H1 (cell line): ENCODE data around the gene RARA. TPM values are rescaled to one million over a fixed set of nuclear protein-coding genes. Genes with fewer than 3 reads are reported as not detected.

ENCODE experiments used
- CTCF ChIA-PET: fragments of 300-600 bp; sonication (Branson Sonifier 250); formaldehyde crosslinking; loops from one replicate; lab custom pipeline; 2021; ENCODE audit not compliant: partially characterized antibody; lab: Charles Lee
- POLR2A ChIA-PET: fragments of 300-600 bp; sonication (Branson Sonifier 250); formaldehyde crosslinking; loops from one replicate; lab custom pipeline; 2021; ENCODE audit warnings: inconsistent platforms; ENCODE audit not compliant: partially characterized antibody; lab: Charles Lee
- DNase-seq, 2 experiments: peaks; one replicate each; pipeline versions ENCODE4 v3.0.0 to v3.0.0-alpha.2; 2010 to 2022; ENCODE audit warnings: low spot score in 2 of 2, low read depth in 1 of 2, mixed read lengths in 1 of 2
- FAIRE-seq: peaks from 2 replicates; lab custom pipeline; 2011; peaks lifted over from hg19 to GRCh38; lab: Jason Lieb, UNC
- H2AFZ ChIP-seq: 2 replicates; pipeline ENCODE4 v1.8.1; 2012; ENCODE audit warnings: low read length, inconsistent platforms
- H2AK5ac ChIP-seq: 2 replicates; pipeline ENCODE4 v1.6.1; 2013; ENCODE audit warnings: low read depth, low read length
- H2BK120ac ChIP-seq: replicated peaks from 2 replicates; pipeline ENCODE3; 2013; ENCODE audit warnings: low read depth, low read length, inconsistent platforms
- H2BK12ac ChIP-seq: 2 replicates; pipeline ENCODE4 v1.6.1; 2013; ENCODE audit warnings: low read depth, low read length
- H2BK15ac ChIP-seq: 2 replicates; pipeline ENCODE4 v1.6.1; 2013; ENCODE audit warnings: low read length
- H2BK20ac ChIP-seq: 2 replicates; pipeline ENCODE4 v1.6.1; 2013; ENCODE audit warnings: low read length
- H2BK5ac ChIP-seq: 2 replicates; pipeline ENCODE4 v1.6.1; 2013; ENCODE audit warnings: low read depth, low read length
- H3K14ac ChIP-seq: 2 replicates; pipeline ENCODE4 v1.6.1; 2013; ENCODE audit warnings: inconsistent platforms; ENCODE audit not compliant: insufficient read length
- H3K18ac ChIP-seq: 2 replicates; pipeline ENCODE4 v1.6.1; 2013; ENCODE audit warnings: low read length; ENCODE audit errors: extremely low read depth
- H3K23ac ChIP-seq: 2 replicates; pipeline ENCODE4 v1.6.1; 2013; ENCODE audit warnings: inconsistent platforms; ENCODE audit not compliant: insufficient read length
- H3K23me2 ChIP-seq: 2 replicates; pipeline ENCODE4 v1.6.1; 2013; ENCODE audit warnings: low read depth, low read length
- H3K27ac ChIP-seq: 2 replicates; pipeline ENCODE4 v1.6.1; 2011; ENCODE audit warnings: low read depth, low read length, inconsistent platforms
- H3K27me3 ChIP-seq, 4 experiments: replicated peaks in 1 of 4; 1 replicate in 1 of 4; 2 replicates in 3 of 4; pipeline versions ENCODE4 v1.6.1 to v1.8.1; 2011 to 2013; ENCODE audit warnings: low read length in 3 of 4, mild to moderate bottlenecking in 3 of 4, inconsistent platforms in 2 of 4, mixed read lengths in 2 of 4, moderate library complexity in 1 of 4; ENCODE audit not compliant: control insufficient read depth in 3 of 4, insufficient read depth in 3 of 4; ENCODE audit errors: extremely low read depth in 1 of 4
- H3K36me3 ChIP-seq, 4 experiments: 2 replicates each; pipeline versions ENCODE4 v1.6.1 to v1.8.1; 2011 to 2013; ENCODE audit warnings: mild to moderate bottlenecking in 4 of 4, low read length in 3 of 4, moderate library complexity in 2 of 4, control low read depth in 1 of 4, inconsistent platforms in 1 of 4; ENCODE audit not compliant: insufficient read depth in 4 of 4, control insufficient read depth in 2 of 4
- H3K4ac ChIP-seq: replicated peaks from 2 replicates; pipeline ENCODE3; 2013; ENCODE audit warnings: low read length, low read depth, mixed read lengths, inconsistent platforms; ENCODE audit not compliant: insufficient read length
- H3K4me1 ChIP-seq, 4 experiments: replicated peaks in 1 of 4; 1 replicate in 1 of 4; 2 replicates in 3 of 4; pipeline versions ENCODE4 v1.6.1 to v1.8.1; 2011 to 2013; ENCODE audit warnings: low read length in 3 of 4, inconsistent platforms in 2 of 4, mixed read lengths in 1 of 4; ENCODE audit not compliant: insufficient read depth in 4 of 4, control insufficient read depth in 3 of 4
- H3K4me2 ChIP-seq, 2 experiments: 2 replicates each; pipeline versions ENCODE4 v1.6.1 to v1.8.1; 2011 to 2013; ENCODE audit warnings: low read depth in 2 of 2, low read length in 2 of 2, control low read depth in 1 of 2, inconsistent platforms in 1 of 2, mild to moderate bottlenecking in 1 of 2; ENCODE audit not compliant: insufficient read depth in 1 of 2
- H3K4me3 ChIP-seq, 4 experiments: fragments of 200-600, 300-600 bp in 1 of 4; sonication (generic), shearing (Covaris generic), sonication (Bioruptor Twin) in 1 of 4; 2 replicates each; pipeline versions ENCODE4 v1.5.1 to v1.8.1; 2011 to 2016; ENCODE audit warnings: low read length in 4 of 4, low read depth in 3 of 4, control low read depth in 2 of 4, inconsistent platforms in 2 of 4, mild to moderate bottlenecking in 2 of 4, mixed read lengths in 1 of 4, moderate library complexity in 1 of 4; ENCODE audit not compliant: insufficient read depth in 2 of 4; ENCODE audit errors: extremely low read depth in 1 of 4
- H3K56ac ChIP-seq: replicated peaks from 2 replicates; pipeline ENCODE3; 2013; ENCODE audit warnings: low read depth, mild to moderate bottlenecking, mixed read lengths, low read length, inconsistent platforms; ENCODE audit not compliant: insufficient read length
- H3K79me1 ChIP-seq: 2 replicates; pipeline ENCODE4 v1.6.1; 2013; ENCODE audit warnings: low read depth, low read length, control low read depth
- H3K79me2 ChIP-seq, 2 experiments: 2 replicates each; pipeline versions ENCODE4 v1.6.1 to v1.8.1; 2012 to 2013; ENCODE audit warnings: low read length in 2 of 2, mild to moderate bottlenecking in 2 of 2, inconsistent platforms in 1 of 2; ENCODE audit not compliant: insufficient read depth in 2 of 2, control insufficient read depth in 1 of 2
- H3K9ac ChIP-seq, 4 experiments: replicated peaks in 1 of 4; 1 replicate in 1 of 4; 2 replicates in 3 of 4; pipeline versions ENCODE4 v1.6.1 to v1.8.1; 2011 to 2013; ENCODE audit warnings: low read depth in 3 of 4, low read length in 3 of 4, control low read depth in 2 of 4, mild to moderate bottlenecking in 2 of 4, moderate library complexity in 2 of 4, inconsistent platforms in 1 of 4; ENCODE audit errors: extremely low read depth in 1 of 4
- H3K9me3 ChIP-seq, 2 experiments: 2 replicates each; pipeline versions ENCODE4 v1.6.1 to v1.8.1; 2012 to 2013; ENCODE audit warnings: mild to moderate bottlenecking in 2 of 2, moderate library complexity in 2 of 2, control low read depth in 1 of 2, inconsistent platforms in 1 of 2, low read depth in 1 of 2, low read length in 1 of 2, mixed read lengths in 1 of 2; ENCODE audit not compliant: insufficient read depth in 2 of 2
- H4K20me1 ChIP-seq, 2 experiments: replicated peaks in 1 of 2; 2 replicates each; pipeline versions ENCODE3 to v1.8.1; 2011 to 2013; ENCODE audit warnings: inconsistent platforms in 2 of 2, low read length in 2 of 2, mild to moderate bottlenecking in 1 of 2; ENCODE audit not compliant: insufficient read depth in 2 of 2, control insufficient read depth in 1 of 2
- H4K5ac ChIP-seq: 2 replicates; pipeline ENCODE4 v1.6.1; 2013; ENCODE audit warnings: low read length, low read depth, mixed read lengths, inconsistent platforms; ENCODE audit not compliant: insufficient read length
- H4K8ac ChIP-seq: 2 replicates; pipeline ENCODE4 v1.8.0; 2013; ENCODE audit warnings: mild to moderate bottlenecking, moderate library complexity, low read length, inconsistent platforms; ENCODE audit not compliant: insufficient read depth; ENCODE audit errors: extremely low read depth
- H4K91ac ChIP-seq: replicated peaks from 2 replicates; pipeline ENCODE3; 2013; ENCODE audit warnings: low read length, mixed read lengths, inconsistent platforms; ENCODE audit not compliant: insufficient read length
- CBX8 ChIP-seq: fragments of 300-800, 300-1000 bp; sonication (generic); IDR thresholded peaks from 2 replicates; pipeline ENCODE4 v1.7.1; 2016; ENCODE audit warnings: low read depth, low read length, borderline replicate concordance
- GTF2F1 ChIP-seq: IDR thresholded peaks from 2 replicates; pipeline ENCODE4 v1.6.1; 2012; ENCODE audit warnings: low read depth, low read length, improper control_type of control experiment, borderline replicate concordance
- KDM1A ChIP-seq: fragments of 200-600, 300-600 bp; sonication (generic); IDR thresholded peaks from 2 replicates; pipeline ENCODE4 v1.7.1; 2016; ENCODE audit warnings: mild to moderate bottlenecking, low read length, borderline replicate concordance
- KDM4A ChIP-seq: IDR thresholded peaks from one replicate; pipeline ENCODE4 v1.7.1; 2012; ENCODE audit warnings: low read depth, mild to moderate bottlenecking, moderate library complexity, low read length, inconsistent platforms; ENCODE audit not compliant: severe bottlenecking
- KDM5A ChIP-seq: fragments of 200-600 bp; IDR thresholded peaks from 2 replicates; pipeline ENCODE4 v1.7.1; 2012; ENCODE audit warnings: mild to moderate bottlenecking, low read length, inconsistent platforms, mixed read lengths
- RNF2 ChIP-seq: fragments of 200-900, 300-1000 bp; sonication (generic); IDR thresholded peaks from 2 replicates; pipeline ENCODE4 v1.7.1; 2016; ENCODE audit warnings: borderline replicate concordance, low read depth, mild to moderate bottlenecking, antibody characterized with exemption, low read length; ENCODE audit not compliant: poor library complexity, severe bottlenecking; ENCODE audit errors: missing control alignments
- SIN3A ChIP-seq, 2 experiments: IDR thresholded peaks in 1 of 2; conservative IDR thresholded peaks in 1 of 2; 2 replicates each; pipeline ENCODE4 v1.6.1; 2011 to 2012; ENCODE audit warnings: low read length in 2 of 2, improper control_type of control experiment in 1 of 2, low read depth in 1 of 2, mild to moderate bottlenecking in 1 of 2
- SRF ChIP-seq: IDR thresholded peaks from 2 replicates; pipeline ENCODE4 v1.6.1; 2011; ENCODE audit warnings: mild to moderate bottlenecking, low read depth, low read length, moderate library complexity
- WGBS, 2 experiments: shearing (Covaris generic) in 1 of 2; methylation state at CpG; one replicate each; pipeline versions ENCODE4 v1.1.6 to v1.1.7; 2013 to 2015; ENCODE audit warnings: low lambda C conversion rate in 2 of 2, mixed read lengths in 2 of 2, inconsistent platforms in 1 of 2, low coverage in 1 of 2, missing lambda C conversion rate in 1 of 2; ENCODE audit not compliant: insufficient replicate concordance in 2 of 2, insufficient coverage in 1 of 2, insufficient read length in 1 of 2; ENCODE audit errors: extremely low coverage in 1 of 2, missing lambda C conversion rate in 1 of 2; 5-methylcytosine and 5-hydroxymethylcytosine counted together
- polyA plus RNA-seq, 7 experiments: library from polyadenylated mRNA; depleted of rRNA in 3 of 7; stranded (reverse) in 5 of 7; unstranded in 2 of 7; fragments of >200 nt in 5 of 7; fragments of 200-250 nt in 2 of 7; gene quantifications; 1 replicate in 5 of 7; 2 replicates in 1 of 7; 4 replicates in 1 of 7; pipeline versions ENCODE4 v1.2.1 to v1.2.3, GENCODE V29; 2011 to 2013; ENCODE audit warnings: missing spikeins in 2 of 7, mixed read lengths in 2 of 7
- total RNA-seq: library from RNA; stranded (reverse); fragmentation: NEBNext Ultra II Directional; extraction: Animal tissue kit (Norgen Biotek cat#: 25700); gene quantifications from 2 replicates; pipeline ENCODE4 v1.2.1, GENCODE V29; 2021
- TF ChIP-seq, protein P1 (sequence below): IDR thresholded peaks from 2 replicates; pipeline ENCODE4 v1.6.1; 2011; ENCODE audit warnings: low read depth, mild to moderate bottlenecking, low read length; ENCODE audit not compliant: insufficient read depth

Gene RARA
- total and polyA plus RNA-seq, 2 of the 8 experiments (the other 6 are each of a cell fraction or from before 2014, with no cell fraction given) = 4.4 to 16.5 TPM

DNA sequence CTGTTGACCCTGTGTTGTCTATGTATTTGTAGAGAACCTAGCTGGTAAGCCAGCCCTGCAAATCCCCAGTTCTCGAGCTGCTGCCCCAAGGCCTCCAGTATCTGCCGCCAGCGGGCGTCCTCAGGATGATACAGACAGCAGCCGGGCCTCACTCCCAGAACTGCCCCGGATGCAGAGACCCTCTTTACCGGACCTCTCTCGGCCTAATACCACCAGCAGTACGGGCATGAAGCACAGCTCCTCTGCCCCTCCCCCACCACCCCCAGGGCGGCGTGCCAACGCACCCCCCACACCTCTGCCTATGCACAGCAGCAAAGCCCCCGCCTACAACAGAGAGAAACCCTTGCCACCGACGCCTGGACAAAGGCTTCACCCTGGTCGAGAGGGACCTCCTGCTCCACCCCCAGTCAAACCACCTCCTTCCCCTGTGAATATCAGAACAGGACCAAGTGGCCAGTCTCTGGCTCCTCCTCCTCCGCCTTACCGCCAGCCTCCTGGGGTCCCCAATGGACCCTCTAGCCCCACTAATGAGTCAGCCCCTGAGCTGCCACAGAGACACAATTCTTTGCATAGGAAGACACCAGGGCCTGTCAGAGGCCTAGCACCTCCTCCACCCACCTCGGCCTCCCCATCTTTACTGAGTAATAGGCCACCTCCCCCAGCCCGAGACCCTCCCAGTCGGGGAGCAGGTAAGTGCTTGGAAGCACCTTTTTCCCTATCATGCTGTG is 44.4 kb upstream of the RARA start:
- Histone ChIP-seq H3K79me1 (no peaks in the 10 kb centered on the region), H3K9me3 (no peaks in the 10 kb centered on the region), H3K79me2 (no peaks in the 10 kb centered on the region), H2AK5ac (no peak overlapping the region), H3K36me3 (peaks cover 4 to 39% (median 13%) of the 10 kb centered on the region in 4 experiments; a peak in 6 of 8 replicates), H4K91ac (no peak overlapping the region), H4K8ac (no peak overlapping the region), H3K4me1 (peaks cover 0 to 2% (median 0%) of the 10 kb centered on the region in 4 experiments; a peak in 1 of 7 replicates), H4K5ac (no peak overlapping the region), H3K9ac (no peak overlapping the region), H4K20me1 (peaks cover 0 to 3% of the 10 kb centered on the region in 2 experiments), H2BK15ac (no peak overlapping the region), H3K23ac (no peak overlapping the region), H3K27ac (no peak overlapping the region), H2BK12ac (no peak overlapping the region), H2BK120ac (no peak overlapping the region), H3K4me2 (no peak overlapping the region), H3K14ac (no peak overlapping the region), H3K27me3 (no peaks in the 10 kb centered on the region), H2BK5ac (no peak overlapping the region), H3K4ac (no peak overlapping the region), H2AFZ (no peak overlapping the region), H2BK20ac (no peak overlapping the region), H3K23me2 (no peaks in the 10 kb centered on the region; the same call in 1 of the 2 replicates), H3K18ac (no peak overlapping the region), H3K56ac (no peak overlapping the region), H3K4me3 (no peak overlapping the region)
- no peak for FAIRE-seq
- DNase-seq = no peak
- 91% methylated on average over 18 of the region's 21 CpGs; no CpG with 5 or more reads in 1 of the 2 experiments for WGBS, 2 experiments
- TF ChIP-seq KDM4A (no peak), RNF2 (no peak), SRF (no peak), KDM5A (no peak), GTF2F1 (no peak), CBX8 (no peak), KDM1A (no peak), SIN3A (conservative IDR thresholded peaks at IDR 0.05 in 1 of 2, IDR thresholded peaks at IDR 0.05 in 1 of 2; ENCODE audit: low read depth in 1 of 2, low read length in 2 of 2) (no peak)
- TF ChIP-seq, protein P1, sequence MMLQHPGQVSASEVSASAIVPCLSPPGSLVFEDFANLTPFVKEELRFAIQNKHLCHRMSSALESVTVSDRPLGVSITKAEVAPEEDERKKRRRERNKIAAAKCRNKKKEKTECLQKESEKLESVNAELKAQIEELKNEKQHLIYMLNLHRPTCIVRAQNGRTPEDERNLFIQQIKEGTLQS = no peak
- POLR2A ChIA-PET = interaction anchor here (1.2 to 1.4 kb wide), 2 partner anchors 10 to 21 kb away, joined by 3 to 4 read pairs; no protein-coding TSS in a partner anchor
- CTCF ChIA-PET = interaction anchor here (0.6 to 1.1 kb wide), 2 partner anchors 13 to 63 kb away, joined by 3 to 7 read pairs; no protein-coding TSS in a partner anchor
